GM12891 (cell line): Measurements from ENCODE around the gene DOCK2.

ENCODE experiments used
- PAX5 ChIP-seq: IDR thresholded peaks from 2 replicates; pipeline ENCODE4 v1.6.1; 2011; ENCODE audit warnings: low read length, moderate library complexity, mild to moderate bottlenecking; ENCODE audit not compliant: insufficient read depth, severe bottlenecking
- POLR2A ChIP-seq: IDR thresholded peaks from 2 replicates; pipeline ENCODE4 v1.6.1; 2011; ENCODE audit warnings: low read depth, low read length, control low read depth
- POLR2AphosphoS5 ChIP-seq: IDR thresholded peaks from 2 replicates; pipeline ENCODE4 v1.6.1; 2011; ENCODE audit warnings: low read depth, low read length, control low read depth
- POU2F2 ChIP-seq: IDR thresholded peaks from 2 replicates; pipeline ENCODE4 v1.6.1; 2011; ENCODE audit warnings: low read depth, mild to moderate bottlenecking, control low read depth, low read length, moderate library complexity
- TAF1 ChIP-seq: IDR thresholded peaks from 2 replicates; pipeline ENCODE4 v1.6.1; 2011; ENCODE audit warnings: low read depth, low read length, control low read depth

DNA sequence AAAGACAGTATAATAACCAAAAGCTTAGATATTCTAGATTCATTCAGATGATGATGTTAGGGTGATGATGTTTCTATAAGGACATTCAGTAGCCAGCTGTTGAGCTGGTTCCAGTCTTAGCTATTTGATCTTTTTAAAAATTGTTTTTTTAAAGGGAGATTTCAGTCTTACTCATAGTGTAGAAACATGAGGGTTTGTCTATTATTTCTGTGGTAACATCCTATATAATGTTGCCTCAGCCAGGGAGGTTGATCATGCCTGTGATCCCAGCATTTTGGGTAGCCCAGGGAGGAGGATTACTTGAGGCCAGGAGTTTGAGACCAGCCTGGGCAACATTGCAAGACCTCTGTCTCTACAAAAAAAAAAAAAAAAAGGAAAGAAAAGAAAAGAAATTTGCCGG is 167.8 kb downstream of the DOCK2 start:
- TF ChIP-seq TAF1 (no peak), POLR2AphosphoS5 (no peak), POLR2A (no peak), POU2F2 (no peak), PAX5 (no peak)
